GM12874 (cell line): ENCODE results near the gene TST.

ENCODE experiments used
- CTCF ChIP-seq: IDR thresholded peaks from 2 replicates; pipeline ENCODE4 v1.5.1; 2011; ENCODE audit warnings: low read depth, mild to moderate bottlenecking, control low read depth, low read length, moderate library complexity; ENCODE audit not compliant: insufficient read depth

Gene TST

GRCh38 chr22:37015587-37015878 lies 3.7 kb downstream of the TST start:
- TF ChIP-seq CTCF = no peak

GRCh38 chr22:37014835-37015586 lies 4.2 kb downstream of the TST start:
- TF ChIP-seq CTCF = no peak

GRCh38 chr22:37014415-37014806 lies 4.8 kb downstream of the TST start:
- no peak for TF ChIP-seq CTCF

GRCh38 chr22:37012956-37013355 lies 6.3 kb downstream of the TST start:
- no peak for TF ChIP-seq CTCF

GRCh38 chr22:37012262-37012904 lies 6.9 kb downstream of the TST start:
- TF ChIP-seq CTCF = no peak

- TF ChIP-seq CTCF = no peak
These were observed 7.8 kb downstream of the TST start for GRCh38 chr22:37011472-37011871.

- TF ChIP-seq CTCF = no peak
These were observed 8.3 kb downstream of the TST start for GRCh38 chr22:37010976-37011375.
